GM21528 (cell line): Measurements from ENCODE around the gene UGT1A1.
"Not testable (repeated sequence)": the region's sequence is repeated elsewhere in the genome, so short reads cannot be mapped to it uniquely, and the experiment has no call there.

Experiments
- ATAC-seq: cut with Tn5 transposase; IDR thresholded peaks from one replicate; pipeline ENCODE4 v1.9.1; 2021; ENCODE audit warnings: mild to moderate bottlenecking, moderate library complexity; ENCODE audit not compliant: unreplicated experiment, low FRiP score

UGT1A1 gene

DNA sequence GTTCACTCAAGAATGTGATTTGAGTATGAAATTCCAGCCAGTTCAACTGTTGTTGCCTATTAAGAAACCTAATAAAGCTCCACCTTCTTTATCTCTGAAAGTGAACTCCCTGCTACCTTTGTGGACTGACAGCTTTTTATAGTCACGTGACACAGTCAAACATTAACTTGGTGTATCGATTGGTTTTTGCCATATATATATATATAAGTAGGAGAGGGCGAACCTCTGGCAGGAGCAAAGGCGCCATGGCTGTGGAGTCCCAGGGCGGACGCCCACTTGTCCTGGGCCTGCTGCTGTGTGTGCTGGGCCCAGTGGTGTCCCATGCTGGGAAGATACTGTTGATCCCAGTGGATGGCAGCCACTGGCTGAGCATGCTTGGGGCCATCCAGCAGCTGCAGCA is at the start of gene UGT1A1:
TSS of gene UGT1A1 (plus strand) at position 228 of the 400 bp plus-strand sequence. CDS start at position 246, 18 bp downstream.
- ATAC-seq = no peak

DNA sequence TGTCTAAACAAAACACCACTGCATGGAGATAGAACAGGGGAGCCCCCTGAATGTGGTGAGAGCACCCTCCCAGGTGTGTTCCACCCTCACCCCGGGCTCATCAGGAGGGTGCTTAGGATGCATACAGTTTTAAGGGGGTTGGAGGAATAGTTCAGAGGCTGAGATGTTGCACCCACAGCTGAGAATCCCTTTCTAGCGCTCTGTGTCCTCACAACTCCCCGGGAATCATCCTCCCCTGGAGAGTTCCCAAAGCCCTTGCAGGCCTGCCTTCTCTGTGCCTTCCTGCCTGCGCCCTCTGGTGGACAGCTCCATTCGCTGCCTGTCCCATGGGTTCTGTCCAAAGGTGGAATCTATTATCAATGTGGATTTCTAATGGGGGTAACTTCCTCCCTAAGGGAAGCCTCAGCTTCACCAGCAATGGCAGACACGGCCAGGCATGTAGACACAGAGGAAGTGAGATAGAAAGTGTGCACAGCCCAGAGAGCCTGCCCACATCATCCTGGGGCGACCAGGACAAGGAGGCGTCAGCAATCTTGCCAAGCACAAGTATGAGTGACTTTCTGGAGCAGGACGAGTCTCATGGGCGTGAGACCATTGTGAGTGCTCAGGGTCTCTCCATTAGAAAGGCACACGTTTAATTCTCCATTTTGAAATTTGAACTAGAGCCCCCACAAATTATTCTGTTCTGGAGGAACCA is 48.6 kb upstream of the UGT1A1 start:
- no peak for ATAC-seq

DNA sequence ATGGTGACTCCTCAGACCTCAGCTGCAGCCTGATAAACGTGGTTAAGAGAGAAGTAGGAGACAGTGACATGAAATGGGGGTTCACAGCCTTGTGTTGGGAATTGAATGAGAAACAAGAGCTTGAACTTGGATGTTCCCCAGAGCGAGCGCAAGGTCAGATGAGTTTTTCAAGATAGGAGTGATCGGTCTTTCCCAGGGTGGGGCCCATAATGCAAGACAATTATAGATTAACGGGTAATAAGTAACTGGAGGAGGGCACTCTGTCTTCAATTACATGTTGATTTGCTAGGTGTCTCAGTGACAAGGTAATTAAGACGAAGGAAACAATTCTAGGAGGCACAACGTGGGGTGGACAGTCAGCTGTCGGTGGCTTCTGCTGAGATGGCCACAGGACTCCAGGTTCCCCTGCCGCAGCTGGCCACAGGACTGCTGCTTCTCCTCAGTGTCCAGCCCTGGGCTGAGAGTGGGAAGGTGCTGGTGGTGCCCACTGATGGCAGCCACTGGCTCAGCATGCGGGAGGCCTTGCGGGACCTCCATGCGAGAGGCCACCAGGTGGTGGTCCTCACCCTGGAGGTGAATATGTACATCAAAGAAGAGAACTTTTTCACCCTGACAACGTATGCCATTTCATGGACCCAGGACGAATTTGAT is 47.3 kb upstream of the UGT1A1 start, which contains the start of gene UGT1A5:
TSS of gene UGT1A5 (plus strand) at position 297 of the 651 bp plus-strand sequence. CDS start at position 382, 85 bp downstream.
- no peak for ATAC-seq

DNA sequence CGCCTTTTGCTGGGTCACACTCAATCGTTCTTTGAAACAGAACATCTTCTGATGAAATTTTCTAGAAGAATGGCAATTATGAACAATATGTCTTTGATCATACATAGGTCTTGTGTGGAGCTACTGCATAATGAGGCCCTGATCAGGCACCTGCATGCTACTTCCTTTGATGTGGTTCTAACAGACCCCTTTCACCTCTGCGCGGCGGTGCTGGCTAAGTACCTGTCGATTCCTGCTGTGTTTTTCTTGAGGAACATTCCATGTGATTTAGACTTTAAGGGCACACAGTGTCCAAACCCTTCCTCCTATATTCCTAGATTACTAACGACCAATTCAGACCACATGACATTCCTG is 46.8 kb upstream of the UGT1A1 start:
- ATAC-seq = no peak

DNA sequence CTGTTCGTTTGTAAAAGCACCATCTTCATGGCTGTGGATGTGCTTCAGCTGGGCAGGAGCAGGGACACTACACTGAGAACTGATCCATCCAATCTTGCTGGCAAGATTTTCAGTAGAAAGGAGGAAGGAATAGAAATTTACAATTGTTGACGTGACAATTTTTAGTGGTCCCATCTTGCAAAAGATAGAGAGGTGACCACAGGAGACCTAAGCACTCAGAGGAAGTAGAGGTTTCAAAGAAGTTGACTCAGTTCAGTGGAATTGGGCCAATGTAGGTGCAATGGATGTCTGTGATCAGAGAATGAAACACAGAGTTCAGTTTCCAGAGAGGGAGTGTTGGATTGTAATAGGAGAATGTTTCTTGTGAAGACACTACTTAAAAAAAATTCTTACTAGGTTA is 45.9 kb upstream of the UGT1A1 start:
- ATAC-seq = no peak

DNA sequence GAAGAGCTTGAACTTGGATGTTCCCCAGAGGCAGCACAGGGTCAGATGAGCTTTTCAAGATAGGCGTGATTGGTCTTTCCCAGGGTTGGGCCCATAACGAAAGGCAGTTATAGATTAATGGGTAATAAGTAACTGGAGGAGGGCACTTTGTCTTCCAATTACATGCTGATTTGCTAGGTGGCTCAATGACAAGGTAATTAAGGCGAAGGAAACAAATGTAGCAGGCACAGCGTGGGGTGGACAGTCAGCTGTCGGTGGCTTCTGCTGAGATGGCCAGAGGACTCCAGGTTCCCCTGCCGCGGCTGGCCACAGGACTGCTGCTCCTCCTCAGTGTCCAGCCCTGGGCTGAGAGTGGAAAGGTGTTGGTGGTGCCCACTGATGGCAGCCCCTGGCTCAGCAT is 41.5 kb upstream of the UGT1A1 start, which contains the start of gene UGT1A4:
TSS of gene UGT1A4 (plus strand) at position 185 of the 400 bp plus-strand sequence. CDS start at position 270, 85 bp downstream.
- no peak for ATAC-seq

DNA sequence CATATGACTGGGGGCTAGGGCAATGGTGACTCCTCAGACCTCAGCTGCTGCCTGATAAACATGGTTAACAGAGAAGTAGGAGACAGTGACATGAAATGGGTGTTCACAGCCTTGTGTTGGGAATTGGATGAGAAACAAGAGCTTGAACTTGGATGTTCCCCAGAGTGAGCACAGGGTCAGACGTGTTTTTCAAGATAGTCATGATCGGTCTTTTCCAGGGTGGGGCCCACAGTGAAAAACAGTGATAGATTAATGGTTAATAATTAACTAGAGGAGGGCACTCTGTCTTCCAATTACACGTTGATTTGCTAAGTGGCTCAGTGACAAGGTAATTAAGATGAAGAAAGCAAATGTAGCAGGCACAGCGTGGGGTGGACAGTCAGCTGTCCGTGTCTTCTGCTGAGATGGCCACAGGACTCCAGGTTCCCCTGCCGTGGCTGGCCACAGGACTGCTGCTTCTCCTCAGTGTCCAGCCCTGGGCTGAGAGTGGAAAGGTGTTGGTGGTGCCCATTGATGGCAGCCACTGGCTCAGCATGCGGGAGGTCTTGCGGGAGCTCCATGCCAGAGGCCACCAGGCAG is 31.3 kb upstream of the UGT1A1 start, which contains the start of gene UGT1A3:
TSS of gene UGT1A3 (plus strand) at position 320 of the 579 bp plus-strand sequence. CDS start at position 405, 85 bp downstream.
- ATAC-seq = no peak

DNA sequence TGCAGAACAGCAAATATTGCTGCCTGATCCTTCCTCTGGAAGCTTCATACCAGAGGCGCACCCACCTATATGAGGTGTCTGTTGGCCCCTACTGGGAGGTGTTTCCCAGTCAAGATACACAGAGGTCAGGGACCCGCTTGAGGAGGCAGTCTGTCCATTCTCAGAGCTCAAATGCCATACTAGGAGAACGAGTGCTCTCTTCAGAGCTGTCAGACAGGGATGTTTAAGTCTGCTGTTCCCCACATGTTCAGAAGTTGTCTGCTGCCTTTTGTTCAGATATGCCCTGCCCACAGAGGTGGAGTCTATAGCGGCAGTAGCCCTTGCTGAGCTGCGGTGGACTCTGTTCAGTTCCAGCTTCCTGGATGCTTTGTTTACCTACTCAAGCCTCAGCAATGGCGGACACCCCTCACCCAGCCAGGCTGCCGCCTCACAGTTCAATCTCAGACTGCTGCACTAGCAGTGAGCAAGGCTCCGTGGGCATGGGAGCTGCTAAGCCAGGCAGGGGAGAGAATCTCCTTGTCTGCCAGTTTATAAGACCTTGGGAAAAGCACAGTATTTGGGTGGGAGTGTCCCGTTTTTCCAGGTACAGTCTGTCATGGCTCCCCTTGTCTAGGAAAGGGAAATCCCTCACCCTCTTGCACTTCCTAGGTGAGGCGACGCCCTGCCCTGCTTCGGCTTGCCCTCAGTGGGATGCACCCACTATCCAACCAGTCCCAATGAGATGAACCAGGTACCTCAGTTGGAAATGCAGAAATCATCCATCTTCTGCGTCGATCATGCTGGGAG is 23.0 kb upstream of the UGT1A1 start:
- ATAC-seq = not testable (repeated sequence)

DNA sequence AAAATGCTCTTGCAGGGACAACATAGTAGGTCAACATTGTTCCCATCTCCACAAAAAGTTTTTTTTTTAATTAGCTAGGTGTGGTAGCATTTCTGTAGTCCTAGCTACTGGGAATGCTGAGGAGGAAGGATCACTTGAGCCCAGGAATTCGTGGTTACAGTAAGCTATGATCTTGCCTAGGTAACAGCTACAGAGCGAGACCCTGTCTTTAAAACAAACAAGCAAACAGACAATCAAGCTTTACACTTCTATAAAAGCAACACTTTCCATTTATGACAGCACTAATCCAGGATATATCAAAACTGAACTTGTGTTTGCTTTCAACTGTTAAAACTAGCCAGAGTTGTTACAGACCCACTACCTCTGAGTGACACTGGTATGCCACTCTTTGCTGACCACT is 19.2 kb upstream of the UGT1A1 start:
- no peak for ATAC-seq

DNA sequence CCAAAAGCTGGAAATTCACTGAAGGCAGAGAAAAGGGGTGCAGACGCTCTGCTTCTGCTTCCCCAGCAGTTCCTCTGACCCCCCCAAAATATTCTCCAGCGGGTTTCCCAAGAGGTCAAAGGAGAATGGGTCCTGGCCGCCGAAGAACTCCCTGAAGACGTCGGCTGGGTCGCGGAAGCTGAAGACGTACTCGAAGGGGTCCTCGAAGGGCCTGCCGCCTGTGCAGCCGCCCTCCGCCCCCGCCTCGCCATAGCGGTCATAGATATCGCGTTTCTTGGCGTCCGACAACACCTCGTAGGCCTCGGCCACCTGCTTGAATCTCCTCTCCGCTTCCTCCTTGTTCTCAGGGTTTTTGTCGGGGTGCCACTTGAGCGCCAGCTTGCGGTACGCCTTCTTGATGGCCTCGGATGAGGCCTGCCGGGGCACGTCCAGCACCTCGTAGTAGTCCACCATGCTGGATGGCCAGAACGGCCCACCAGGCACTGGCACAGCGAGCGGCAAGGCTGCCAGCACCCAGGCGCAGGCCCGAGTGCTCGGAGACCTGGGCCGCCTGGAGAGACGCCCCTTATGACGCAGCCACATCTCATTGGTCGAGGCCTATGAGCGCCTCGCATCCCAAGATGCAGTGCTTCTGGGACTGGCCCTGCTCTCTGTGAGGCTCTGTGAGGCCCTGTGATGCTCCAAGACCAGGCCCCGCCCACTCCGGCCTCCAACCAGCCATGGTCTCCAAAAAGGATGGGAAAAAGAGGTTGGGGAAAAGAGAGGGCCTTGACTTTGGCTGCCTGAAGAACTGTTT is 16.4 kb upstream of the UGT1A1 start:
- ATAC-seq = no peak

DNA sequence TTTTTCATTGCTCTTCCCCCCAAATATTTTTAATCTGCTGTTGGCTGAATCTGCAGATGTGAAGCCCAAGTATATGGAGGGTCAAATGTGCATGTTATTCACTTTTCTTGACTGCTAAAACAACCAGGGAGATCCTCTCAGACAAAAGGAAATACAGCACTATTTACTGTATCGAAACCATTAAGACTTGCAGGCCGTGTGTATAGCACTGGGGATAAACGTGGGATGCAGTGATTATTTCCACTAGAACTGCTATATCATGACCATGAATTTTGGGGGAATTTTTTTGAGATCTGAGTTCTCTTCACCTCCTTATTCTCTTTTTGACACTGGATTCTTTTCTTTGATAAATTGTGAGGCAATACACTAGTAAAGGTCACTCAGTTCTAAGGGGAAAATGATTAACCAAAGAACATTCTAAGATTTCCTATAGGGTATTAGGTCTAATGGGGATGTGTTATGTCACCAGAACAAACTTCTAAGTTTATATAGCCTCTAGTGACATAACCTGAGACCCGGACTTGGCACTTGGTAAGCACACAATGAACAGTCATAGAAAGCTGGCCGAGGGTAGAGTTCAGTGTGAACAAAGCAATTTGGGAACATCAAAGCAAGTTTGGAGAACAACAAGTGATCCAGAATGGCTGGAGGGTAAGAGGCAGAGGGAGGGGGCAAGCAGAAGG is 14.9 kb upstream of the UGT1A1 start:
- ATAC-seq = no peak

DNA sequence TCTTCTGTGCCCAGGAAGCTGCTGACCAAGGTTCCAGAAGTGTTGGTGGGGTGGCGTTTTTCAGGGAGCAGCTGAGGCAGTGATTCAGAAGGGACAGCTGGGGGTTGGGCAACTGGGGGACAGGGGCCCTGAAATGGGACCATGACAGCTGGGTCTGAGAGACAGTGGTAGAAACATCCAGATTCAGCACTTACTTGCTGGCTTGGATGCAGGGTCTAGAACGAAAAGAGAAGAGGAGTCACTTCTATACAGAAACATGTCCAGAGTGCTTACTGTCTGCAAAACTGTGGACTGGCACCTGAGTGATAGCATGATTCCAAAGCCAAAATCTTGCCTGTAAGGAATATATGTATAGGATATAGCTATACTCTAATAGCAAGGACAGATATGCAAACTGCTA is 14.2 kb upstream of the UGT1A1 start:
- ATAC-seq = not testable (repeated sequence)

DNA sequence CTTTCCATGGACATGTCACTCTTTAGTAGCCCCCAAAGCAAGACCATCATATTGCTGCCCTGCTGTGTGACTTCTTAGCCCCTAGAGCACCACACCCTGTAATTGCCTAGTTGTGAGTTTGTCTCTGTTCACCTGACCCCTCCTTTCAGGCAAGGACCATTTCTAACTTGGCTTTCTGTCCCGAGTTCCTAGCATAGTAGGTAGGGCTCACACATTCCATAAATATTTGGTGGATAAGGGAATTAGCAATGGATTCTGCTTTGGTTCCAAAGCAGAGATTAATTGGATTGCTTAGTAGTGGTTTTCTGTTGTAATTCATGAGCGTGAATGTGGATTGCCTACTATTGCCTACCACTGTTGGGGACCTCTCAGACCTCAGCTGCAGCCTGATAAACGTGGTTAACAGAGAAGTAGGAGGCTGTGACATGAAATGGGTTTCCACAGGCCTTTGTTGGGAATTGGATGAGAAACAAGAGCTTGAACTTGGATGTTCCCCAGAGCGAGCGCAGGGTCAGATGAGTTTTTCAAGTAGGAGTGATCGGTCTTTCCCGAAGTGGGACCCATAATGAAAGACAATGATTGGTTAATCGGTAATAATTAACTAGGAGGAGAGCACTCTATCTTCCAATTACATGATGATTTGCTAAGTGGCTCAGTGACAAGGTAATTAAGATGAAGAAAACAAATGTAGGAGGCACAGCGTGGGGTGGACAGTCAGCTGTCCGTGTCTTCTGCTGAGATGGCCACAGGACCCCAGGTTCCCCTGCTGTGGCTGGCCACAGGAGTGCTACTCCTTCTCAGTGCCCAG is 13.4 kb upstream of the UGT1A1 start:
- no peak for ATAC-seq

DNA sequence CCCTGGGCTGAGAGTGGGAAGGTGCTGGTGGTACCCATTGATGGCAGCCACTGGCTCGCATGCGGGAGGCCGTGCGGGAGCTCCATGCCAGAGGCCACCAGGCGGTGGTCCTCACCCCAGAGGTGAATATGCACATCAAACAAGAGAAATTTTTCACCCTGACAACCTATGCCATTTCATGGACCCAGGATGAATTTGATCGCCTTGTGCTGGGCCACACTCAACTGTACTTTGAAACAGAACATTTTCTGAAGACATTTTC is 12.9 kb upstream of the UGT1A1 start:
- no peak for ATAC-seq

DNA sequence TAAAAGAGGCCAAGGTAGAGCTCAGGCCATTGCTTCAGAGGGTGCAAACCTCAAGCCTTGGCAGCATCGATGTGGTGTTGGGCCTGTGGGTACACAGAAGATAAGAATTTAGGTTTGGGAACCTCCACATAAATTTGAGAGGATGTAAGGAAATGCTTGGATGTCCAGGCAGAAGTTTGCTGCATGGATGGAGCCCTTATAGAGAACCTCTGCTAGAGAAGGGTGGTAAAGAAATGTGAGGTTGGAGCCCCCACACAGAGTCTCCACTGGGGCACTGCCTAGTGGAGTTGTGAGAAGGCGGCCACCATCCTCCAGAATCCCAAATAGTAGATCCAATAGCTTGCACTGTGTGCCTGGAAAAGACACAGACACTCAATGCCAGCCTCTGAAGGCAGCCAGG is 9.4 kb upstream of the UGT1A1 start:
- not testable (repeated sequence) for ATAC-seq

DNA sequence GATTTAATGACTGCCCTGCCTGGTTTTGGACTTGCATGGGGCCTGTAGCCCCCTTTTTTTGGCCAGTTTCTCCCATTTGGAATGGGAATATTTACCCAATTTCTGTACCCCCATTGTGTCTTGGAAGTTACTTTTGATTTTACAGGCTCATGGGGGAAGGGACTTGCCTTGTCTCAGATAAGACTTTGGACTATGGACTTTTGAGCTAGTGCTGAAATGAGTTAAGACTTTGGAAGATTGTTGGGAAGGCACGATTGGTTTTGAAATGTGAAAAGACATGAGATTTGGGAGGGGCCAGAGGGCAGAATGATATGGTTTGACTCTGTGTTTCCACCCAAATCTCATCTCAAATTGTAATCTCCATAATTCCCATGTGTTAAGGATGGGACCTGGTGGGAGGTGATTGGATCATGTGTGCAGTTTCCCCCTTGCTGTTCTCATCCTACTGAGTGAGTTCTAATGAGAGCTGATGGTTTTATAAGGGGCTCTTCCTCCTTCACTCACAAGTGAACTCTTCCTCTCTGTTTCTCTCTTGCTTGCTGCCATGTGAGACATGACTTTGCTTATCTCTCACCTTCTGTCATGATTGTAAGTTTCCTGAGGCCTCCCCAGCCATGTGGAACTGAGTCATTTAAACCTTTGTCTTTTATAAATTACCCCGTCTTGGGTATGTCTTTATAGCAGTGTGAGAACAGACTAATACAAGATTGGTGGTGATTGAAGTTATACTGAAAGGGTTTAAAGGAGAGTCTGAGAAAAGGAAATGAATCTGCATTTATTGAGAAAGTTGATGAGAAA is 8.7 kb upstream of the UGT1A1 start:
- not testable (repeated sequence) for ATAC-seq

DNA sequence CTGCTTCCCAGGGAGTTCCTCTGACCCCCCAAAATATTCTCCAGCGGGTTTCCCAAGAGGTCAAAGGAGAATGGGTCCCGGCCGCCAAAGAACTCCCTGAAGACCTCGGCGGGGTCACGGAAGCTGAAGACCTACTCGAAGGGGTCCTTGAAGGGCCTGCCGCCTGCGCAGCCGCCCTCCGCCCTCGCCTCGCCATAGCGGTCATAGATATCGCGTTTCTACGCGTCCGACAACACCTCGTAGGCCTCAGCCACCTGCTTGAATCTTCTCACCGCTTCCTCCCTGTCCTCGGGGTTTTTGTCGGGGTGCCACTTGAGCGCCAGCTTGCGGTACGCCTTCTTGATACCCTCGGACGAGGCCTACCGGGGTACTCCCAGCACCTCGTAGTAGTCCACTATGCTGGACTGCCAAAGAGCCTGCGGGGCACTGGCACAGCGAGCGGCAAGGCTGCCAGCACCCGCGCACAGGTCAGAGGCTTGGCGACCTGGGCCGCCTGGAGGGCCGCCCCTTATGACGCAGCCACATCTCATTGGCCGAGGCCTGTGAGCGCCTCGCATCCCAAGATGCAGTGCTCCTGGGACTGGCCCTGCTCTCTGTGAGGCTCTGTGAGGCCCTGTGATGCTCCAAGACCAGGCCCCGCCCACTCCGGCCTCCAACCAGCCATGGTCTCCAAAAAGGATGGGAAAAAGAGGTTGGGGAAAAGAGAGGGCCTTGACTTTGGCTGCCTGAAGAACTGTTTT is 5.0 kb upstream of the UGT1A1 start:
- no peak for ATAC-seq
